ENCODE data around the gene HDAC8. TPM values are rescaled to one million over a fixed set of nuclear protein-coding genes. Genes with fewer than 3 reads are reported as not detected.
A peak's percentile ranks its signal among the peaks of the same experiment; 100 is the strongest.
"Not testable (repeated sequence)": the region's sequence is repeated elsewhere in the genome, so short reads cannot be mapped to it uniquely, and the experiment has no call there.

The HDAC8 gene
- polyA plus RNA-seq (2013, experiment 1 of 2; ENCODE audit: insufficient read length): 20.7 TPM
- 23.3 TPM for polyA plus RNA-seq (2013, experiment 2 of 2; ENCODE audit: insufficient read length)

DNA sequence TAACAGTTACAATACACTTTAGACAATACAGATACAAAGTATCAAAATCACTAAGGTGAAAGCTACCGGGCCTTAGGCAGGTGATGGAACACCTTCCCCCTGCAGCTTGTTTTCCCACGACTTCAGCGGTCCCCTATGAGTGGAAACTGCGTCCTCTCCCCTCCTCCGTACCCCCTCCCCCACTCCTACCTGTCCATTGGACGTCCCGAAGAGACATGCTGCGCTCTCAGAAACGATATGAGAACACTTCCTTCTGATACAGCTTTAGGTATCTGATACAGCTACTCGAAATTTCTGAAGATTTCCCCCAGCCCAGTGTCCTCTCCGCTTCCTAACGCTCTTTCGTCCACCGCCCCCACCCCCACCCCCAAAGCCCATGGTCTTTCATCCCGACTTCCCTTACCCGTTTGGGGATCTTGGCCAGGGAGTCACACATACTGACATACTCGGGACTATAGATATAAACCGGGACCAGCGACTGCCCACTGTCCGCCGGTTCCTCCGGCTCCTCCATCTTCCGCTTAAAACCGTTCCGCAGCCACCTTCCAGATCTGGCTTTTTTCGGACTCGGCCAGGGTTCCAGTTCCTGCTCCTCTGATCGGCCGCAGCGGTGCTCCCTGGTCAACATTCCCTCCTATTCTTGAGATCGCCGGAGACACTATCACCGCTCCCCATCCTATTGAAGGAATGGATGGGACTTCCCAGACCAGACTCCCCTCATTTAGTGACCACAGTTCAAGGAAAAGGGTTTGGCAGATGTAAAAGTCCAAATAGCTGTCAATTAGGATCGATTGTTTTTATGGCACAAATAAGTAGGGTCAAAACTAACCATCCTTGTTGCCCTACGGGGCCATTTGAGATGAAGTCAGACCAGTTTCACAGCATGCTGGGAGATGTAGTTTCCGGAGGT lies at the start of gene HDAC8:
Gene HDAC8, minus strand, starts transcription at position 596 of the 910 bp plus-strand sequence. Its CDS starts 82 bp downstream, at position 514.
- peak; percentile 79 for DNase-seq

DNA sequence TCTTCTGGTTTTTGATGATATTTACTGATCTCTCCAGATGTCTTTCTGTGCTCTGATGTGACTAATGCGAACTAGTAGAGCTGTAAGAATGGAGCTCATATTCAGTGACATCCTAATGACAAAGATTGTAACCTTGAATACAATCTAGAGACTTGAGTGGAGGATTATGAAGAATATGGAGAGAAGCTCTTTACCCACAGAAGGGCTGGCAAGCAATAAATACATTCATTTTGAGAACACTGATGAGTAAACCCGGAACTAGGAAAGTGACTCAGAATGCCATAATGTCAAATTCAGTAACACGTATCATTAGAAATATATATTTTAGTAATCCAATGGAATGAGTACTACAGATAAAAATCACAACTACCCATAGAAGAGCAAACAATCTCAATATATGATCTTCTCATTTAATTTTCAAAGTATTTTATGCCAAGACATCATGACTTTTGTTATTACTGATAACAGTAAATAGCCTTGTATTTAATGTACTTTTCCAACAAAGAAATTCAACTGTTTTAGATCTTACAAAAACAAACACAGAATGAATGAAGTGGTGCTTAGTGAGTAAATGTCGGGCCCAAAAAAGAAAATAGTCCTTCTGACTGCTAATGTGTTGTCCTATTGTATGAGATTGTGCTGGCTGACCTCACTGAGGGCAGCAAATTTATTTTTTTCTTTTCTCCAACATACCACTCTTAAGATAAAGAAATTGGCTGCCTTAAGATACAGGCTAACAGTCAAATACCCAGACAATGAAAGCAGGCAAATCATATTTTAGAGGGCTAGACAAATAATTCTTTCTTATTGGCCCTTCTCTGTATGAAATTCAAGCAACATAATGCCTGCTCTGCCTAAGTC lies 49.2 kb upstream of the HDAC8 start:
- DNase-seq: peak; percentile 26

DNA sequence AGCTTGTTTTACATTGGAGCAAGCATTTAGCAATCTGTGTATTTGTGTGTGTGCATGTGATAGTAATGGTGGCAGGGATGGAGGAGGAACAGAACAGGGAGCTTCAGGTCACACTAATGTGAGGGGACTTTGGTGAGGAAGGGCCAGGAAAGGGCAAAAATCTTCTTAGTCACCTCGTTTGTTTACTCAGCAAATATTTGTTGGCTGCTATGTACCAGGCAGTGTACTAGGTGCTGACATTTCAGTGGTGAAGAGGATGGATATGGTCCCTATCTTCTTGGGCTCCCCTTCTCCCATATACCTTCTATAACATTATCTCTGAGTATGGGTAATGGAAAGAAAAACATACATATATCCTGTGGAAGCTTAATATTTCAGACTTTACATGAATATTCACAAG lies 48.5 kb upstream of the HDAC8 start:
- no peak for DNase-seq

DNA sequence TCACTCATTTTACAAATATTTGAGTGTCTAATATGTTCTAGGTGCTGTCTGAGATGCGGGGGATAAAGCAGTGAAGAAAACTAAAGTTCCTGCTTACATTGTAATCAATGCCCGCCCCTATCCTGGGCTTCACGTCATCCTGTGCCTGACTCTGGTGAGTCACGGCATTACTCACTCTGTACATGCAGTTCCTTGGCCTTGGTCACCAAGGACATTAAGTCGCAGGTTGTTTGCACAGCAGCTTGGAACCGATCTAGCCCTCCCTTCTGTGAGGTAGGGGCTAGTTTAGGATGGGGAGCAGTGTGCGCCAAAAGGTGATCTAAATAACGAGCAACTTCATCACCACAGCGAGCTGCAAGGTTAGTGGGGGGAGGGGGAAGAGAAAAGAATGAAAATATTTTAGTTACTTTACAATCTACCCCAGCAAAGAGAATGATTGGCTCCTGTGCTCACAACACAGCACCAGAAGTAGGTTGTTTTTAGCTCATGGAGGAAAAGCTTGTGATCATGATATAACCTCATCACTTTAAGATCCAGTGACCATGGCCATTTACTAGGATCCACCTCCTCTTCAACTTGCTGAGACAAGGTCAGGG lies 48.0 kb upstream of the HDAC8 start:
- peak; percentile 73 for DNase-seq

DNA sequence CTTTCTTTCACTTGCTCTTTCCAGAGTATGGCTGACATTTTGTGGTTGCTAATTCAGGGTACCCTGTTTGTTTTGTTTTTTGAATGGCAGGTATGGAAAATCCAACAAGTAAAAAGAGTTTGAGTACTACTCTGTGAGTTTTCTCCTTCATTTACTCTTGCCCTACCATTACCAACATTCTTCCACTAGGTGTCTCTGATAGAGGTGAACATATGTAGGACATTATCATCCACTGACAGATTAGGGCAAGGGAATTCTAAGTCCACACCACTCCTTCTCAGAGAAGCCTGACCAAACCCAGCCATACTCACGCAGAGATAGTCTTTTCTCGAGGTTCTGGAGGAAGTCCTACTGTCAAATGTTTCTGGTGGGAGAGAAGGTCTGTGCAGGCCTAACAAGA lies 36.7 kb upstream of the HDAC8 start:
- DNase-seq: peak; percentile 0

DNA sequence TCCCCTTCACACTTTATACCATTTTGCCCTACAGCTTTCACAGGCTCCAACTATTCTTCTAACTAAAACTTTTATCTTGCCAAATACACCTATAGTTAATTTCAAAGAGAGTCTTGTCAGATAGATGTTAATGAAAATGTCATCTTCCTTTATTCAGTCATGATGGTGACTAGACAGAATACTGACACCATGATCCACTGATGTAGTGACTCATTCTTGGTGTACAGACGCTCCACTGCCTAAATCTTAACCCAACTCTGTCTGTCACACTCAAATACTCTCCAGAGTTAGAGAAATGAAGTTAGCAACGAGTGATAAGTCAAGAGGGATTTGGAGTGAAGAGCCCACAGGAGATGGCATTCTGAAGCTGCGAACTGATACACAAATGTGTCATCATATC lies 32.1 kb upstream of the HDAC8 start:
- no peak for DNase-seq

DNA sequence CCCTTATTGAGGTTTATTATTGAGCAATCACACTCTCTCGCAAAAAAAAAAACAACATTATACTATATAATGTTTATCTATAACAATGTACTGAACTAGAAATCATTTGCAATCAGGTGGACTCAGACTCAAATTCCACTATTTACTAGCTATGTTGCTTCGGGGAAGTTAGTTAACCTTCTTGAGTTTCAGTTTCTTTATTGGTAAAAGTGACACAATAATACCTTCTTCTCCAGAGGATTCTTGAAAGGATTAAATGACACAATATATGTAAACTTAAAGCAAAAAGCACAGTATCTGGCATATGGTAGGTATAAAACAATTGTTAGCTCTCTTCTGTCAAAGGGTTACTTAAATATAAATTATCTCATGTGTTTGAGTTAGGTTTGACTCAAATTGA lies 31.5 kb upstream of the HDAC8 start:
- no peak for DNase-seq

DNA sequence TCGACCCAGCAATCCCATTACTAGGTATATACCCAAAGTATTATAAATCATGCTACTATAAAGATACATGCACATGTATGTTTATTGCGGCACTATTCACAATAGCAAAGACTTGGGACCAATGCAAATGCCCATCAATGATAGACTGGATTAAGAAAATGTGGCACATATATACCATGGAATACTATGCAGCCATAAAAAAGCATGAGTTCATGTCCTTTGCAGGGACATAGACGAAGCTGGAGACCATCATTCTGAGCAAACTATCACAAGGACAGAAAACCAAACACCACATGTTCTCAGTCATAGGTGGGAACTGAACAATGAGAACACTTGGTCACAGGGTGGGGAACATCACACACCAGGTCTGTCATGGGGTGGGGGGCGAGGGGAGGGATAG lies 18.4 kb upstream of the HDAC8 start:
- not testable (repeated sequence) for DNase-seq

DNA sequence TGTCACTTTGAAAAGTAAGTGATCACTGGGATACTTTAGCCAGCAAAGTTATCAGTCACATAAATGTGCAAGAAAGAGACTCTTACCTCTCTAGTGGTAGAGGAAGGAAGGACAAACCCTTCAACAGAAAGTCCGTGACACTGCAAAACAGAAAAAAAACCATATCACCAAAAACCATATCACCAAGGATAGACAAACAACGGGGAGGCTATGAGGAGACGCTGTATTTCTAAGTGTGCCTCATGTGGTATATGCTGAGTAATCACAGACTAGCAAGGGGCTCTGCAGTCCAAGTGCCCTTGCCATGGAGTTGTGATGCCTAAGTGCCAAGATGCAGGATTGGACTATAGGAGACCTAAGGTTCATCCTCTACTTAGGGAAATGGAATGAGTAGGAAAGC lies 11.5 kb upstream of the HDAC8 start:
- DNase-seq: no peak

DNA sequence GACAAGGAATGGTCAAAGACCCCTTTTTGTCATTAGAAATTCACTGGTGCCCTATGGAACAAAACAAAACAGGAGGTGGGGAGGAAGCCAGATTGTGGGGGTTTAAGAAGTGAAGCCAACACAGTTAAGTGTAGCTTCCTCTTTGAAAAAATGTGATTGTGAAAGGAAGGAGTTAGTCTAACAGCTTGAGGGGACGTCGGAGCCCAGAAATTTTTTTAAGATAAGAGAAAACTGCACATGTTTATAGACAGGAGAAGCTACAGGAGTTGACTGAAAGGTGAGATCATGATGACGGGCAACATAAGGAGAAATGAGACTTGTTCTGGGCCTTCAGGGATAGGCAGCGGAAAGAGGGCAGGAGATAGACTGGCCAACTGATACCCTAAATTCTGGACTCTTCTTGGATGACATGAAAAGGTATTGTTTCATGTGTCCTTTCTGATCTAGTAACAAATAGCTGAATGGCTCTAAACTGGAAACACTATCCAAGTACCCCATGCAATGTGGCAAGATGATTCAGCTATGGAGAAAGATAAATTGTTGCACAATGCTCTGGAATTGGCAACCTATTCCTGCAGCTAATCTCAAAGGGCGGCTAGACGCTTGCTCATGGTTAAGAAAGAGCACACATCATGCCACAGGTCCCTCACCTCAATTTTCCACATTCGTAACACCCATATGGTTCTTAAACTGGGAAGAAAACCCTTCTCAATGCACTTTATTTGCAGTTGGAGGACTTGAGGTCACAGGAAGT lies 3.7 kb upstream of the HDAC8 start:
- DNase-seq: peak; percentile 20

DNA sequence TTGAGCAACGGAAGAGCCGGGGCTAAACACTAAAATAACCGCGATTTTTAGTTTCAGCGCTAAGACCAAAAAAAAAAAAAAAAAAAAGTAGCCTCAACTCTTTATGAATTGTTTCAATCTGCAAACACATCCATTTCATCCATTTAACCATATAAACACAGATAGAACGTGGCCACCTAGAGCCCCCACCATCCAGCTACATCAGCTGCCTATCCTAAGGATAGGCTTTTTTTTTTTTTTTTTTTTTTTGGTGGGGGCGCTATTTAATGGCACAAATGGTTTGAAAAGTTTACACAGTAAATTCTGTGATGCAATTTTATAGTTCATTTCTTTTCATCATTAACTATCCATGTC lies 492 bp upstream of the HDAC8 start:
- DNase-seq: no peak

DNA sequence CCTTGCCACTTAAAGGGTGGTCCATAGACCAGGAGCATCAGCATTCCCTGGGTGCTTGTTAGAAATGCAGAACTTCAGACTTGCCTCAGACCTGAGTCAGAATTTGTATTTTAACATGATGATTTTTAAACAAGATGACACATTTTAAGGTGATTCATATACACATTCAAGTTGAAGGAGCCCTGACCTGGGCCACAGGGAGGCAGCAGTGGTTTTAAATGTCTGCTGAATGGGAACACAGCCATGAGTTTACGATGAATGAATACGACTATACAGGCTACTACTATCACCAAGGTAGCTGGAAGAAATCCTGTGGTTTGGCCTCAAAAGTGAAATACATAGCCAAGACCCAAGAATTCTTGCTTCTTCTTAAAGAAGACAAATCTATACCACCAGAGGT lies 2.9 kb downstream of the HDAC8 start:
- DNase-seq: peak; percentile 59

DNA sequence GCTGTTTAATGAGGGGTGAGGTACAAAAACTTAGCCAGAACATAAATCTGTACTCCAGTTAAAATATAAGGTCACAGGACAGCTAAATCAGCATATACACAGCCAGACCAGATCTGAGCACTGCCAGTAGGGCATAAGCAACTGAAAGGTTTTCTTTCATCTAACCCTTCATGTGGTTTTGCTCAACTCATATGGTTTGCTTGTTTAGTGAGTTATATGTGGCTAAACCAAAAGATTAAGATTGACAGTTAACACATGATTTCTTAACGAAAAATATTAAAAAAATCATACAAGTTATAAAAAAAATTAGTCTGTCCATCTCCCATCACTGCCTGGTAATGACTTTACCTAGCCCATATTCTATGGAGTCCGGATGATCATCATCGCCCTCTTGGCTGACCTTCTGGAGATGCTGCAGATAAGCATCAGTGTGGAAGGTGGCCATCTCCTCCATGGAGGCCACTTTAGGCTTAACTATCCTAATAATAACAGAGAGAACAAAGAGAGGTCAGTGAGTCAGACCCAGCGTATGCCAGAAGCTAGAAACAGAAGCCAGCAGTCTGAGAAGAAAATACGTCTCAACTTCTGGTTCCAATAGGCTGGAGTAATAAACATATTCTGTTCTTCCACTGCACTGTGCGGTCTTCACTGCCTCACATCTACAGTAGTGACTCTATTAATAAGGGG lies 4.1 kb downstream of the HDAC8 start:
- DNase-seq: no peak

DNA sequence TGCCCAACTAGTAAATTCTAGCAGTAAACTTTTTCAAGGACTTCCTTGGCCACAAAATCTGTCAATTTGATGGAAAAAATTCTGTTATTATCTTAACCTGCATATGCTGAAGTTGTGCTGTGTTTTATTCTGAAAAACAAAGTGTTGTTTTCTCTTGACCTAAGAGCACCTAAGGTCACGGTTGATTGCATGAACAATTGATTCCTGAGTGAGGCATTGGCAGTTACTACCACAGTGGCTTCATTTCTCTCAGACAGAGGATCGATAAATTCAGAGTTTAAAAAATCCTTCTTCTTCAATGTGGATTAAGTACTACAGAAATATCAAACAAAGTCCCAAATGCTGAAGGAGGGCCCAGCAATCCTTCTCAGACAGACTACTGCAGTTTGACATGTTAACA lies 6.2 kb downstream of the HDAC8 start:
- DNase-seq: no peak

DNA sequence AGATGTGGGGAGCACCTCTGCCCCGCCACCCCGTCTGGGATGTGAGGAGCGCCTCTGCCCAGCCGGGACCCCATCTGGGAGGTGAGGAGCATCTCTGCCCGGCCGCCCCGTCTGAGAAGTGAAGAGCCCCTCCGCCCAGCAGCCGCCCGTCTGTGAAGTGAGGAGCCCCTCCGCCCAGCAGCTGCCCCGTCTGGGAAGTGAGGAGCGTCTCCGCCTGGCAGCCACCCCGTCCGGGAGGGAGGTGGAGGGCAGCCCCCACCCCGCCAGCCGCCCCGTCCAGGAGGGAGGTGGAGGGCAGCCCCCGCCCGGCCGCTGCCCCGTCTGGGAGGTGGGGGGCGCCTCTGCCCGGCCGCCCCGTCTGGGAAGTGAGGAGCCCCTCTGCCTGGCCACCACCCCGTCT lies 13.0 kb downstream of the HDAC8 start:
- DNase-seq: not testable (repeated sequence)

DNA sequence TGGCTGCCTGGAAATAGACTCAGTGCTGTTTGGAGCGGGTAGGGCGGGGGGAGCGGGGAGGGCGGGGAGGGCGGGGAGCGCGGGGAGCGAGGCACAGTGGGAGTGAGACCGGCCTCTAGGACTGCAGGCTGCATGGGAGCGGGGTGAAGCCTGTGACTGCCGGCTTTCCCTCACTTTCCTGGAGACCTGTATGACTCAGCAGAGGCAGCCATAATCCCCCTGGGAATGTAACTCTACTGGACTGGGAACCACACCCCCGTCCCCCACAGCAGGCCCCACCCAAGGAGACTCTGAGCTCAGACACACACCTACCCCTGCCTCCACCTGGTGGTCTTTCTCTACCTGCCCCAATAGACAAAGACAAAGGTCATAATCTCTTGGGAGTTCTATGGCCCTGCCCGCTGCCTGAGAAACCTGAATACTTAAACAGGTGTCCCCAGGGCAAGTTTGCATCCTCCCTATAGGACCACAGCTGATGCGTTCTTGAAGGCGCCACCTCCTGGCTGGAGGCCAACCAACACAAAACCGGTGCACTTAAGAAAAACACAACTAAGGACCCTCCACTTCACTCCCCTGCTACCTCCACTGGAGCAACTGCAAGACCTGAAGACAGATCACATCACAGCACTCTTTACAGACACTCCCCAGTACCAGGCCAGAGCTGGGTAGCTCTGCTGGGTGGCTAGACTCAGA lies 18.0 kb downstream of the HDAC8 start:
- no peak for DNase-seq

DNA sequence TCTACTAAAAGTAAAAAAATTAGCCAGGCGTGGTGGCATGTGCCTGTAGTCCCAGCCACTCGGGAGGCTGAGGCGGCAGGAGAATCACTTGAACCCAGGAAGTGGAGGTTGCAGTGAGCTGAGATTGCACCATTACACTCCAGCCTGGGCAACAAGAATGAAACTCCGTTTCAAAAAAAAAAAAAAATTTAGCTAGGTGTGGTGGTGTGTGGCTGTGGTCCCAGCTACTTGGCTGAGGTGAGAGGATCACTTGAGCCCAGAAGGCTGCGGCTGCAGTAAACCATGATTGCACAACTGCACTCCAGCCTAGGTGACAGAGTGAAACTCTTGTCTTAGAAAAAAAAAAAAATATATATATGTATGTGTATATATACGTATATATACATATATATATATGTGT lies 20.2 kb downstream of the HDAC8 start:
- not testable (repeated sequence) for DNase-seq

DNA sequence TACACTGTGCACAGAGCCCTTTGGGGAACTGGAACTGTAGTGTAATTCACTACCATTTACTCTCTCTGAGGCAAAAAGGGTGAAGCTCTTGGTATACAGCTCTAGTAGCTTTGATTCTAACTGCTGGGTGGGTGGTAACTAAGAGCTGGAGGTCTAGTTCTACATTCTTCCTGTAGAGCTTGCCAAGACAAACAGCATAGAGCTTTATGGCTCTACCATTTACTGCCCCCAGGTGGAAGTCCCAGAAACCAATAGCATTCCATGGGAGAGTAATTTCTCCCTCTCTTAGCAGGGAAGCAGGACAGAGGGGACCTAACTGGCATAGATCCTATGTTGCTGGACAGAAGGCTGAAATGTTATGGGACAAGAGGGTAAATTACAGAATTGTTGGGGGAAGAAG lies 26.7 kb downstream of the HDAC8 start:
- peak; percentile 3 for DNase-seq

DNA sequence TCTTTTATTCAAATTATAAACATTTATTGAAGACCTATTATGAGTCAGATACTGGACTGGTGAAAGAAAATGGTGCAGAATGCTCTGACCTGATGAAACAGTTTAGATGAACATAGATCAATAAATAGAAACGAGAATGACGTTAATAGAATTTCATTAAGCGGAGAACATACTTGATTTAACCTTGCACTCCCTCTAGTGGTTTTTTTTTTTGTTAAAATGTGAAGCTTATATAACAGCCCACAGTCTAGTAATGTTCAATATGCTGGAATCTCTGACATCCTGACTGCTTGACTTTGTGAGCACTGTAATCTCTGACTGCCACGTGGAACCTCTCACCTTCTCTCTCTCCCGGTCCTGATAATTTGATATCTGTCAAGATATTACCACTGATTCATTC lies 32.3 kb downstream of the HDAC8 start:
- DNase-seq: peak; percentile 29

DNA sequence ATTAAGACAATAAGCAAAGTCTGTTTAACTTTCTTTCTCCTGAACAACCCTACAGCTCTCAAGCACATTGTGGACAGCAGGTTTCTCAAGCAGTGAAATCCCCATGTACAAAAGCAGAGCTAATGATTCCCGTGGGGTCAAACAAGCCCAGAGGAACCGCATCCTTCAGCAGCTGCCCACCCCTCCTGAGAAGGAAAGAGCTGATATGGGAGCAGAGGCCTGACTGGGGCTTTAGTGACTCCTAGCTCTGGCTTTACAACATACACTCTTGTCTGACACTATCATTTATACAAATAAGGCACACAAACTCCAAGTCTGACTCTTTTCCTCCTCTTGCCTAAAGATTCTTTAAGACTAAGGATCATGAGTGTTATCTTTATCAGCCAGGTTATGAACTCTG lies 32.8 kb downstream of the HDAC8 start:
- DNase-seq: no peak

DNA sequence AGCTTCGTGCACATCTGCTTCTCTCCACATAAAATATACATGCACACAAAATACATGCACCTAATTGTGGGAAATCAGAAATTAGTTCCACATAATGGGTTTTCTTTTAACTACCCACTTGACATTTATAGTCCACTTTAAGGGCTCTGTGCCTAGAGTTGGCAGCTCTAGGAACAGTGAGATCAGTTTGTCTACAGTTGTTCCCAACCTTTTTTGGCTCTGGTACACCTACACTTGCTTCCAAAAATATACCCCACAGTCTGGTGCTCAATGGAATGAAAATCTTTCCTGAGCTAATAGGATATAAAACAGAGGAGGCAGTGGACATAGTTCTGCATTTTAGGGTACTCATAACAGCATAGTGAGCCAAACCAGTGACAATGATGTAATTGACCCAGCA lies 36.1 kb downstream of the HDAC8 start:
- no peak for DNase-seq

Data from fibroblast of skin of abdomen (primary cell).